Measurements from ENCODE around the gene JAML.
A peak's percentile ranks its signal among the peaks of the same experiment; 100 is the strongest.

Gene JAML

DNA sequence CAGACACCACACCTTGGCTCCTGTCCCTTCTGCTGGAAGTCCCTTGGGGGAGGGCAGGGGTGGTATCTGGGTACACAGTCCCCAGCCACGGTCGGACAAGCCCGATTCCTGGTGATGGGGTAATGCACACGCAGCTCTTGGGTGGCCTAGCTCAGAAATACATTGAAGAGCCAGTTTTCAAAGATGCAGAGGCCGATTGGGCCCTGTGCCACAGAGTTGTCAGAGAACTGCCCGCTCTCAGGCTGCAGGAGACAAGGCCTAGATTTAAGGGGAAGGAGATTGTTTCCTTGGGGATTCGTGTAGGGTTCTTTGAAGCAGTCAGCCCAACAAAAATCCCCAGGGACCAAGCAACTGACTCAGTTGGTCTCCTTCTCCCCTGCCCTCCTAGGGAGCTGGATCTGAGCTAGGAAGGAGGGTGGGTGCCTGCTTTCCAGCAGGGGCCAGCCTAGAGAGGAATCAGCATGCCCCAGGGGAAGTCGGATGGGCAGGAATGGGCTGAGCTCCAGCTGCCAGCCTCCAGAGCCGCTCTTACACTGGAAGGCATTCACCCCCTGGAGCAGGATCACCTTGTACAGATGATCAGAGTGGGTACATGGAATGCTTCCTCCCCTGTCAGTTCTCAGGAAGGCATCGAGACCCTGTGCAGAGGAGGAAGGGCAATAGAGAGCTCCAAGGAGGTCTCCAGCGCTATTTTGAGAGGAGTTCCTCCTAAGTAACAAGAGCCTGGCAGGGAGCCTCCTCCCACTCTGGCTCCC, 68.9 kb downstream of the JAML start:
- Histone ChIP-seq H3K36me3 (replicated peaks) (no peaks in the 10 kb centered on the region), H3K9me3 (no peaks in the 10 kb centered on the region), H3K4me3 (no peak overlapping the region), H3K4me1 (no peaks in the 10 kb centered on the region), H3K27me3 (ENCODE audit: low read depth) (peaks cover 51% of the 10 kb centered on the region)
- DNase-seq (ENCODE audit: low spot score in 2 of 2), result no peak
- in situ Hi-C loops (cut with MboI; ENCODE audit: low sequenced_read_pairs), result no loop called here

DNA sequence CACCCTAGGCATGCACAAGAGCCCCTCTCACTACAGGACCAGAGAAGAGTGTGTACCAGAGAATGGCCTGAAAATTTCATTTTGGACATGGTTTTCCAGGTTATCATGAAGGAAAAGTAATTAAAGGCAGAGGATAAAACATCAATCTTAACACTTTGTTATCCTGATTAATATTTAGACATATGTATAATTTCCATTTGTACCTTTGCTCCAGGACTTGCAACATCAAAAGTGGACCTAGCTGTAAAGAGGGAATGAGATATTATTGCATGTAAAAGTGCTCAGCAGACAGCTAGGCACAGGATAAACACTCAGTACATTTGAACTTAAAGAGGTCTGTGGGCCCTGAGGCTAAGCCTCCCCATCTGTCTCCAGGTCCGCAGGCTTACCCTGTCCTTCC, 70.2 kb downstream of the JAML start:
- in situ Hi-C loops (cut with MboI; ENCODE audit: low sequenced_read_pairs), result no loop called here
- H3K9me3 ChIP-seq, result no peaks in the 10 kb centered on the region
- no peaks in the 10 kb centered on the region for H3K4me1 ChIP-seq
- H3K27me3 ChIP-seq (ENCODE audit: low read depth), result peaks cover 51% of the 10 kb centered on the region
- no peak for DNase-seq (ENCODE audit: low spot score in 2 of 2)
- H3K4me3 ChIP-seq, result no peak overlapping the region
- no peaks in the 10 kb centered on the region for H3K36me3 ChIP-seq (replicated peaks)

DNA sequence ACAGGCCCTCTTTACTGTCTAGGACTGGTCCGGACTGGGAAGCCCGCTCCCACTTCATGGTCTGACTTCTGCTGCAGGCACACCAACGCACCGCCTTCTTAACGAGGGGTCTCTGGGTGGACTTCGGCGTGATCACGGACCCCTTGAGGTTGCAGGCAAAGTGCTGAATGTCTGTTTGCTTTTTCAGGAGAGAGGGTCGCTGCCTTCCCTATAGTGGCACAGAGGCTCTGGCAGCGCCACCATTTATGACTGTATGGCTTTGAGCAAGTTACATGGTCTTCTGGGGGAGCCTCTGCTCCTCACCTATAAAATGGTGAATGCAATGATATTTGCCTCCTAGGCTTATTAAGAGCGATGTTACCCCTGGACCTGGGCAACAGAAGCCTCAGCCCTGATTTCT, 70.8 kb downstream of the JAML start:
- DNase-seq (ENCODE audit: low spot score in 2 of 2), result no peak
- H3K4me3 ChIP-seq, result no peak overlapping the region
- H3K27me3 ChIP-seq (ENCODE audit: low read depth), result peaks cover 49% of the 10 kb centered on the region
- no peaks in the 10 kb centered on the region for H3K9me3 ChIP-seq
- in situ Hi-C loops (cut with MboI; ENCODE audit: low sequenced_read_pairs), result no loop called here
- H3K36me3 ChIP-seq (replicated peaks), result no peaks in the 10 kb centered on the region
- H3K4me1 ChIP-seq, result no peaks in the 10 kb centered on the region

DNA sequence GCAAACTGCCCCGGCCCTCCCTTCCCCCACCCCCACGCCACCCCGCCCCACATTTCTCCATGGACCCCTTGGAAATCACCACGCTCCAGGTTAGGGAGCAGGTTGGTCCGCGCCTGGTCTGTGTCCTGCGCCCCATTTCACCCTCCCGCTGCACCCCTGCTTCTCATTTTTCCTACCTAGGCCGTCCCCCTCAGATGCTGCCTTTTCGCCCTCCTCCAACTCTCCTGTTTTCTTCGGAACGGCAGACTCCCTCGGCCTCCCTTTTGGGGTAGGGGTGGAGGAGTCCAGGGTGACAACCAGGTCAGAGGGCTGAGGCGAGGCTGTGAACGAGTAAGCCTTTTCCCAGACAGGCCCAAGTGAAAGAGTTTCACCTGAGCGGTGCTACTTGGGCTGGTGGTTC, 71.3 kb downstream of the JAML start:
- Histone ChIP-seq H3K36me3 (replicated peaks) (no peaks in the 10 kb centered on the region), H3K27me3 (ENCODE audit: low read depth) (peaks cover 46% of the 10 kb centered on the region), H3K4me3 (no peak overlapping the region), H3K9me3 (no peaks in the 10 kb centered on the region), H3K4me1 (no peaks in the 10 kb centered on the region)
- no peak for DNase-seq (ENCODE audit: low spot score in 2 of 2)
- in situ Hi-C loops (cut with MboI; ENCODE audit: low sequenced_read_pairs), result no loop called here

DNA sequence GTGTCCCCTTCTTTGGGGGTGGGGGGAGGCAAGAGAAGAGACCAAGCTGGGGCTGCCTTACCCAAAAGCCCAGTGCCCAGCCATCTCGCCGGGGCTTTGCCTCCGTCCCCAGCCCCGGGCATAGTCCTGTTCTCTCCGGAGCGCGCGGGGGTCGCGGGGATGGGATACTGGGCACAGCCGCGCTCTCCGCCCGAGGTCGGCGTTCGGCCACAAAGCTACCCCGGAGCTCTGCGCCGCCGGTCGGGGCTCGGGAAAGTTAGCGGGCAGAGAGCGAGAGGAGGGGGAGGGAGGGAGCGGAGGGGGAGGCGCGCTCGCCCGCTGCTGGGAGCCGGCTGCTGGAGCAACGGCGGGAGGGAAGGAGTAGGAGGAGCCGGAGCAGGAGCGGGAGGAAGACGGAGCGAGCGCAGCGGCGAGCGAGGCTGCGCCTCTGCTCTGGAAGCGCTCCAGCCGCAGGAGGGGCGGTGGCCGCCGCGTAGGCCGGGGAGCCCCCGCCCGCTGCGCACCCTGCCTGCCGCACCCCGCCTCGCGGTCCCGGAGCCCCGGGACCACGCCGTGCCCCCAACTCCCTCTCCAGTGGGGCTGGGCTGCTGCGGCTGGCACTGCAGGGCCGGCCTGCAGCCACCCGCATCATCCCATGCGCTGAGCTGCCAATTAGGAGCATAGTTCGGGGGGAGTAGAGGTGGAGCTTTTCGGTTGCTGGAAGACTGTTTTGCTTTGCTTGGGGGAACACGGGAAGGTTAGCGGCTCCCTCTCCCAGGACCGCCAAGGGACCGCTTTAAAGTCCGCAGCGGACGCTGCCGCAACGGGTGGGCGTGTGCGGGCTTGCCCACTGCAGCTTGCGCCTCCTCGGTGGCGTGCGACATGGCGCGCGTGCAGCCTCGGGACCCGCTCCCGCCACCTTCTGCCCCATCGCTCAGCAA, 72.0 kb downstream of the JAML start, which contains the start of gene SCN4B:
Gene SCN4B (minus strand): TSS at position 272 of the 920 bp plus-strand sequence. CDS start 150 bp downstream, at position 122.
- Histone ChIP-seq H3K36me3 (replicated peaks) (no peaks in the 10 kb centered on the region), H3K4me3 (peak within 1 kb of the TSS; percentile 43), H3K4me1 (no peaks in the 10 kb centered on the region), H3K9me3 (no peaks in the 10 kb centered on the region), H3K27me3 (ENCODE audit: low read depth) (peaks cover 40% of the 10 kb centered on the region)
- in situ Hi-C loops (cut with MboI; ENCODE audit: low sequenced_read_pairs), result no loop called here
- peak; percentile 75 to 84 for DNase-seq (ENCODE audit: low spot score in 2 of 2)

DNA sequence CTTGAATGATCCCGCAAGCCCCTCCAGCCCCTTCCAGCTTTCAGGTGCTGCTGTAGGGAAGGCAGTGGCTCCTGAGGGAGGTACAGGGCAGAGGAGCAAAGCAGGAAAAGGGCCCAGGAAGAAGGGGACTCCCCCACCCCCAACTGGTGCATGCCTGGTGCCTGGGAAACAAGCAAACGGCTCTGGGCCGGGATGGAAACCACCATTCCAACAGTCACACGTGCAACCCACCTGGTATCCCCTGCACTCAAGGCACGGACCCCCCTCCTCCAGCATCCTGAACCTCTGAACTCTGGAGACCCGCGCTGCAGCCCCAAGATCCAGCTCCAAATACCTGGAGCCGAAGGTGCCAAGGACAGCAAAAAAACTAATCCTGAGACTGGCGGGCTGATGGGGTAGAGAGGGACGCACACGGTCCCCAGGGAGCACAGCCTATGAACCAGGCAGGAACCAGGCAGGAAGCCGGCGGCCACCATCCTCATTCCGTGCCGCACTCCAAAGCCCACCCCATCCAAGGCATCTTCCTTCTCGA, 72.7 kb downstream of the JAML start:
- H3K36me3 ChIP-seq (replicated peaks), result no peaks in the 10 kb centered on the region
- H3K4me3 ChIP-seq, result peak overlapping the region; percentile 43
- in situ Hi-C loops (cut with MboI; ENCODE audit: low sequenced_read_pairs), result no loop called here
- no peaks in the 10 kb centered on the region for H3K4me1 ChIP-seq
- no peaks in the 10 kb centered on the region for H3K9me3 ChIP-seq
- peaks cover 33% of the 10 kb centered on the region for H3K27me3 ChIP-seq (ENCODE audit: low read depth)
- DNase-seq (ENCODE audit: low spot score in 2 of 2), result peak in 1 of 2 experiments; percentile 30

DNA sequence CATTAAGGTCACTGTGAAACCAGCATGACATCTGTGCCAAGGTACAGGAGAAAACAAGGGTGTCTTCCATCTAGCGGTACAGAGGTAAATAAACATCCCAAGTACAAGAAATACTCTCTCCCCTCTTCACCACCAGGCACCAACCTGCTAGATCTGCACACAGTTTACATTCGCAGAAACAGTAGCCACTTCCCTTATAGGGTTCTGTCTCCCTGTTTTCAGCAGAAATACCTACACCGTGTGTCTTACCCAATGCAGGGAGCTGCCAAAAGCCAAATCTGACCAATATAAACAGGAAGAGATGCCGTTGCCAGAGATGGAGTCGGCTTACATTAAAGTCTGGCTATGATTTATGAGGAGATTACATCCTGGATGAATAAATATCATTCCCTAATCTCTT, 73.4 kb downstream of the JAML start:
- H3K4me3 ChIP-seq, result no peak overlapping the region
- H3K36me3 ChIP-seq (replicated peaks), result no peaks in the 10 kb centered on the region
- in situ Hi-C loops (cut with MboI; ENCODE audit: low sequenced_read_pairs), result no loop called here

DNA sequence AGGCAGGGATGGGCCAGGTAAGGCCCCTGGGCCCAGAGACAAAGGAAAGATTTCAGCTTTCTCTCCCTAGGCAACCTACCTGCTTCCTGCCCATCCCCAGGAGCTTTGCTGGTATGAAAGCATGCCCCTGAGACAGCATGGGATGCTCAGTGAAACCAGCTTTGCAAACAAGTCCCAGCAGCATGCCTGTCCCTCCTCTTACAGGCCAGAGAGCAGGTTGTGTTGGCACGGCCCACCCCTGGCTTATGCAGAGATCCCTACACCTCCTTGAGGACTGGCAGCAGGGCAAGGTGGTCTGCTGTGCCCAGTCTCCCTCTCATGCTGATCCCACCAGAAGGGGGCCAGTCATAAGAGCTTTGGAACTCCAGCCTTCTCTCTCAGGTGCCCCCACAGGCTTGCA, 75.3 kb downstream of the JAML start:
- H3K27me3 ChIP-seq (ENCODE audit: low read depth), result peaks cover 12% of the 10 kb centered on the region
- H3K4me1 ChIP-seq, result no peaks in the 10 kb centered on the region
- in situ Hi-C loops (cut with MboI; ENCODE audit: low sequenced_read_pairs), result no loop called here
- H3K9me3 ChIP-seq, result no peaks in the 10 kb centered on the region
- H3K36me3 ChIP-seq (replicated peaks), result no peaks in the 10 kb centered on the region
- no peak overlapping the region for H3K4me3 ChIP-seq
- DNase-seq (ENCODE audit: low spot score in 2 of 2), result no peak

More for the DNA sequence above, 73.4 kb downstream of the JAML start:
- Histone ChIP-seq H3K4me1 (no peaks in the 10 kb centered on the region), H3K27me3 (ENCODE audit: low read depth) (peaks cover 27% of the 10 kb centered on the region), H3K9me3 (no peaks in the 10 kb centered on the region)
- no peak for DNase-seq (ENCODE audit: low spot score in 2 of 2)

DNA sequence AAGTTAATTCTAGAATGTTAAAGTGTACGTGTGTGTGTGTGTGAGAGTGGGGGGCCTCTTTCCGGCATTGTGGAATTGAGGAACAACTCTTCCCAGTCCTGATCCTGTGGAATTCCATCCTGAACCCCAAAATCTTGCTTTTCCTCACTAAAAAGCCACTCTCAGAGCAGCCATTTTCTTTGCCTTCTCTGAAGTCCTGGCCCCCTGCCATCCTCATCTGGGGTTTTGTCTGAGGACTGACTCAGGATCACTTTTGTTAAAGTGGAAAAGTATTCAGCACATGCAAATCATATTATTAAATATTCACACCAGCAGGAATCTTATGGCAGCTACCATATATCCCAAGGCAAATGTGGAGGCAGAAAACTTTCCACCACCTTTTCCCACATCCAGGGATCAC, 76.0 kb downstream of the JAML start:
- Histone ChIP-seq H3K9me3 (no peaks in the 10 kb centered on the region), H3K27me3 (ENCODE audit: low read depth) (peaks cover 8% of the 10 kb centered on the region), H3K4me1 (no peaks in the 10 kb centered on the region), H3K4me3 (no peak overlapping the region), H3K36me3 (replicated peaks) (no peaks in the 10 kb centered on the region)
- in situ Hi-C loops (cut with MboI; ENCODE audit: low sequenced_read_pairs), result no loop called here
- no peak for DNase-seq (ENCODE audit: low spot score in 2 of 2)

DNA sequence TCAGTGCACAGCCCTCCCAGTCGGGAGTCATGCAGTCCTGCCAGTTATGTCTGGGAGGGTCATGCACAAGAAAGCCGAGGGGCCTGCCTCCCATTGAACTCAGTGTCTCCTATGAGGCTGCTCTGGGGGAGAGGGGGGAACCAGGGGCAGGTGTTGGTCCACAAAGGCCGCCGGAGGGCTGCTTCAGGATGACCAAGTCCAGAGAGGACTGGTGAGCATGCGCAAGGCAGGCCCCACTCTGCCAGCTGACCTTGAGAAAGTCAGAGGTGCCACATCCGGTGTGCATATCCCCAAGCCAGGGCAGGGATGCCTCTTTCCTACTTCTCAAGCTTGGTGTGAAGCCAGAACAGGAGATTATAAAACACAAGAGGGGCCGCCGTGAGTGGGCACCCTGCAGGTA, 76.6 kb downstream of the JAML start:
- DNase-seq (ENCODE audit: low spot score in 2 of 2), result no peak
- Histone ChIP-seq H3K4me1 (no peaks in the 10 kb centered on the region), H3K9me3 (no peaks in the 10 kb centered on the region), H3K36me3 (replicated peaks) (no peaks in the 10 kb centered on the region), H3K27me3 (ENCODE audit: low read depth) (peaks cover 12% of the 10 kb centered on the region), H3K4me3 (no peak overlapping the region)
- in situ Hi-C loops (cut with MboI; ENCODE audit: low sequenced_read_pairs), result no loop called here

DNA sequence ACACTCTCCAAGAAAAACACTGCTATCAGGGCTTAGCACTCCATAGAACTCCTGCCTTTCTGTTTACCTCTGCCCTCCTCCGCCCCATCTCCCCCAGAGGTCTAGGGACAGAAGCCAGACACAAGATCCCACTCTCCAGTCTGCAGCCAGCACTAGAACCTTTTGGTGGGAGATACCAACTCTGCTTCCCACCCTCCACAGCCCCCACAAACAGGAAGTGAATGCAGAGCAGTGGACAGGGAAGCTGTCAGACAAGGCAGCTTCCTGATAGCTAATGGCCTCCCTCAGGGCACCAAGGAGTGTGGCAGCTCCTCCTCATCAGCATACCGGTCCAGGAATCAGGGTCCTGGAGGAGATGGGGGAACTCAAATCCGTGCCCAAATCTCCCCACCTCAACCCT, 77.3 kb downstream of the JAML start:
- H3K4me1 ChIP-seq, result no peaks in the 10 kb centered on the region
- no peak overlapping the region for H3K4me3 ChIP-seq
- in situ Hi-C loops (cut with MboI; ENCODE audit: low sequenced_read_pairs), result no loop called here
- peaks cover 20% of the 10 kb centered on the region for H3K27me3 ChIP-seq (ENCODE audit: low read depth)
- no peaks in the 10 kb centered on the region for H3K36me3 ChIP-seq (replicated peaks)
- H3K9me3 ChIP-seq, result no peaks in the 10 kb centered on the region
- DNase-seq (ENCODE audit: low spot score in 2 of 2), result no peak

DNA sequence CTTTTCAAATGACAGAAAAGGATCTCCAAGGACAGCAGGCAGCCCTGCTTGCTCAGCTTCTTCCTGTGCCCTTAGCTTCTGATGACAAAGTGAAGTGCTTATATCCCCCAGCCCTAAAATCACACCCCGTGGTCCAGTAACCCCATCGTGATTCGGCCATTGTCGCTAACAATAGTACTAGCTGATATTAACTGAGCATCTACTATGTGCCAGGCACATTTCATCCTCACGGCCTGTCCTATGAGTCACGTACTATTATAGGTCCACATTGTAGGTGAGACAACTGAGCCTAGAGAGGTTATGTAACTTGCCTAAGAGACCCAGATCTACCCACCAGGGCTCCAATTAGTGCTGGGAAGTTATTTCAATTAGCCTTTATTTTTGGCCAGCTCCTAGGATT, 78.3 kb downstream of the JAML start:
- Histone ChIP-seq H3K36me3 (replicated peaks) (no peaks in the 10 kb centered on the region), H3K9me3 (no peaks in the 10 kb centered on the region), H3K4me3 (no peak overlapping the region), H3K4me1 (no peaks in the 10 kb centered on the region), H3K27me3 (ENCODE audit: low read depth) (peaks cover 19% of the 10 kb centered on the region)
- in situ Hi-C loops (cut with MboI; ENCODE audit: low sequenced_read_pairs), result no loop called here
- no peak for DNase-seq (ENCODE audit: low spot score in 2 of 2)

DNA sequence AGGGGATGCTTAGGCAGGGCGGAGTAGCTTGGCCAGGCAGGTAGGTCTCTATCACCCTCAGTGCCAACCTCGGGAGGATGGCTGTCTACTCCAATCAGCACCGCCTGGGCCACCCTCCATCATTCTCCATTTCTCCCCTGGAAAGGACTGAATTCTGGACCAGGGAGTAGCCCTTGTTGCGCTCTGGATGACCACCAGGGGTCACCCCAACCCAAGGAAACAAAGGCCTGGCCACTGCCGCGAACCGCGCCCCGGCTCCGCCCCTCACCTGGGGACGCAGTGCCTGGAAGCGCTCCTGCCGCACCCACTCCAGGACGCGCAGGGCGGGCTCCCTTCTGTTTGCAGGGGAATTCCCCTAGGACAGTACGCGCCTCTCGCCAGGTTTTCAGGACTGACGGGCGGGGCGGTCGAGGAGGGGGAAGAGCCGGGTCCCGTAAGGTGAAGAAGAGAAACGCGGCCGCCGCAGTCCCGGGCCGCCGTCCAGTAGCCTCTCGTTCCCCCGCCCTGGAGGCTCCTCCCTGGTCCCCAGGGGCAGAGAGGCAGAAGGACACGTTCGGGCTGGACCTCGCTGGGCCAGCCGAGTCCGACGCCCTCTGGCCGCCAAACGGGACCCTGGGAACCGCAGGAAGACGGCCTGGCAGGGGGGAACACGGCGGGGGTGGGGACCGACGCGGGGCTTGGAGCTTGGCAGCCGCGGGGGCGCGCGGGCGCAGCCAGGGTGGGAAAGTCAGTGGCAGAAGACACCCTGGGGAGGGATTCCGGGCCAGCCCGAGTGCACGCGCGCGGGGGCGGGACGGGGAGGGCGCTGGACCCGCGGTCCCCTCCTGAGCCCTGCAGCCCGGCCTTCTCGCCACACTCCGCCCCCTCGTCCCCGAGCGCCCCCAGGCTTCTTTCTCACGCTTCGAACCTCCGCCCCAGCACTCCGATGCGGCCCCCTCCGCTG, 79.3 kb downstream of the JAML start:
- DNase-seq (ENCODE audit: low spot score in 2 of 2), result peak; percentile 73 to 94
- in situ Hi-C loops (cut with MboI; ENCODE audit: low sequenced_read_pairs), result no loop called here
- Histone ChIP-seq H3K9me3 (no peaks in the 10 kb centered on the region), H3K4me3 (peak overlapping the region; percentile 49), H3K4me1 (no peaks in the 10 kb centered on the region), H3K36me3 (replicated peaks) (no peaks in the 10 kb centered on the region), H3K27me3 (ENCODE audit: low read depth) (peaks cover 22% of the 10 kb centered on the region)

Measured in HAP-1 (cell line).